Measurements from ENCODE around the gene PTGES3.
A peak's percentile ranks its signal among the peaks of the same experiment; 100 is the strongest.
"Not testable (repeated sequence)": the region's sequence is repeated elsewhere in the genome, so short reads cannot be mapped to it uniquely, and the experiment has no call there.

PTGES3 gene

GRCh38 chr12:56709759-56710376 is 21.8 kb upstream of the PTGES3 start:
- DNase-seq (ENCODE audit: low read depth), result no peak

GRCh38 chr12:56704522-56704921 is 16.4 kb upstream of the PTGES3 start:
- DNase-seq (ENCODE audit: low read depth), result not testable (repeated sequence)

DNA sequence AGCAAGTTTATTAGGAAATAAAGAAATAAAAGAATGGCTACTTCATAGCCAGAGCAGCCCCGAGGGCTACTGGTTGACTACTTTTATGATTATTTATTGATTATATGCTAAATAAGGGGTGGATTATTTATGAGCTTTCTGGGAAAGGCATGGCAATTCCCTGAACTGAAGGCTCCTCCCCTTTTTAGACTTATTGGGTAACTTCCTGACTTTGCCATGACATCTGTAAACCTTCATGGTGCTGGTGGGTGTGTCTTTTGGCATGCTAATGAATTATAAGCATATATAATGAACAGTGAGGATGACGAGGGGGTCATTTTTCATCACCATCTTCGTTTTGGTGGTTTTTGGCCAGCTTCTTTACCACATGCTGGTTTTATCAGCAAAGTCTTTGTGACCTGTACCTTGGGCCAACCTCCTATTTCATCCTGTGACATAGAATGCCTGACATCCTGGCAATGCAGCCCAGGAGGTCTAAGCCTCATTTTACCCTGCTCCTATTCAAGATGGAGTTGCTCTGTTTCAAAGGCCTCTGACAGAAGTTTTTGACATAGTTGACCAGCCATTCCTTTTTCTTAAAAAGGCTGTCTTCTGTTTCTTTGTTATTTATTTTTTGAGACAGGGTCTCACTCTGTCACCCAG is 11.1 kb upstream of the PTGES3 start:
- no peak for DNase-seq (ENCODE audit: low read depth)

DNA sequence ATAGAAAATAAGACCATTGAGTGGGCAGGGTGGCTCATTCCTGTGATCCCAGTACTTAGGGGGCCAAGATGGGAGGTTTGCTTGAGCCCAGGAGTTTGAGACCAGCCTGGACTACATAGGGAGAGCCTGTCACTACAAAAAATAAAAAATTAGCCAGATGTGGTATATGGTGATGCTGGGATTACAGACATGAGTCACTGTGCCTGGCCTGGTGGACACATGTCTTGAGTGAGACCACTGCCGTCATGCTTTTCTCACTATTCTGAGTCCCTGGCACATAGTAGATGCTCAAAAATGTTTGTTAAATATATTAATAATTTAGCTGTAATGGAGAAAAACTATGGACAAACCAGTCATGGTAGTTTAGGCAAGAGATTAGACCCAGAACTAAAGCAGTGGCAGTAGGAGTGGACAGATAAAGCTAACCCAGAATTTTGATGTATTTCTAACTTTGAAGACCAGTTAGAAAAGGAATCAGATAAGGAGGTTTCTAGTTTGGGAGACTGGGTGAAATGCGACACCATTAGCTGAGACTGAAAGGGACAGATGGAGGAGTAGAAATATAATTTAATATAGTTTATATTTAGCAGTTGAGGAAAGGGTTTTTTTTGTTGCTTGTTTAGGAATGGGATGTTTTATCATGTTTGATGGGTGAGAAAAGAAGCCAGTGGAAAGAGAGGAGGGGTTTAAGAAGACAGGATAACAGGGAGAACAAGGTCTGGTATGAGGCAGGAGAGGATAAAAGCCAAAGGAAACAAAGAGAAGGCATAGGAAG is 7.4 kb upstream of the PTGES3 start:
- peak; percentile 48 for DNase-seq (ENCODE audit: low read depth)

DNA sequence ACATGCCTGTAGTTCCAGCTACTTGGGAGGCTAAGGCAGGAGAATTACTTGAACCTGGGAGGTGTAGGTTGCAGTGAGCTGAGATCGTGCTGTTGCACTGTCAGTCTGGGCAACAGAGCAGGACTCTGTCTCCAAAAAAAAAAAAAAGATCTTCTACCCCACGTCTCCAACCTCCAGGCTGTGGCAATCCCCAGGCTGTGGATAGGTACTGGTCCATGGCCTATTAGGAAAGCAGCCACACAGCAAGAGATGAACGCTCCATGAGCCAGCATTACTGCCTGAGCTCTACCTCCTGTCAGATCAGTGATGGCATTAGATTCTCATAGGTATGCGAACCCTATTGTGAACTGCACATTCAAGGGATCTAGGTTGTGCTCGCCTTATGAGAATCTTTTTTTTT is 6.1 kb upstream of the PTGES3 start:
- DNase-seq (ENCODE audit: low read depth), result no peak

DNA sequence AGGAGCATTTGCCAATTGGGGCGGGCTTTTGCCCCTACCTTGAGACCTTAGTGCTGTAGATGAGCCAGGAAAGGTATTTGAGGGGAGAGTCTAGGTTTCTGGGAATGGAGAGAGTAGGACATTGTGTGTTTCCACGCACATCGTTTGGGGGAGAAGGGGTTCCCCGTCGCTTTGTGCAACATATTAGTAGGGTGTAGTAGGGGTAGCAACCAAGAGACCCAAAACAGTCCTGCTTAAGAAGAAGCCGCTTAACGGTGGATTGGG is 694 bp upstream of the PTGES3 start:
- no peak for DNase-seq (ENCODE audit: low read depth)

DNA sequence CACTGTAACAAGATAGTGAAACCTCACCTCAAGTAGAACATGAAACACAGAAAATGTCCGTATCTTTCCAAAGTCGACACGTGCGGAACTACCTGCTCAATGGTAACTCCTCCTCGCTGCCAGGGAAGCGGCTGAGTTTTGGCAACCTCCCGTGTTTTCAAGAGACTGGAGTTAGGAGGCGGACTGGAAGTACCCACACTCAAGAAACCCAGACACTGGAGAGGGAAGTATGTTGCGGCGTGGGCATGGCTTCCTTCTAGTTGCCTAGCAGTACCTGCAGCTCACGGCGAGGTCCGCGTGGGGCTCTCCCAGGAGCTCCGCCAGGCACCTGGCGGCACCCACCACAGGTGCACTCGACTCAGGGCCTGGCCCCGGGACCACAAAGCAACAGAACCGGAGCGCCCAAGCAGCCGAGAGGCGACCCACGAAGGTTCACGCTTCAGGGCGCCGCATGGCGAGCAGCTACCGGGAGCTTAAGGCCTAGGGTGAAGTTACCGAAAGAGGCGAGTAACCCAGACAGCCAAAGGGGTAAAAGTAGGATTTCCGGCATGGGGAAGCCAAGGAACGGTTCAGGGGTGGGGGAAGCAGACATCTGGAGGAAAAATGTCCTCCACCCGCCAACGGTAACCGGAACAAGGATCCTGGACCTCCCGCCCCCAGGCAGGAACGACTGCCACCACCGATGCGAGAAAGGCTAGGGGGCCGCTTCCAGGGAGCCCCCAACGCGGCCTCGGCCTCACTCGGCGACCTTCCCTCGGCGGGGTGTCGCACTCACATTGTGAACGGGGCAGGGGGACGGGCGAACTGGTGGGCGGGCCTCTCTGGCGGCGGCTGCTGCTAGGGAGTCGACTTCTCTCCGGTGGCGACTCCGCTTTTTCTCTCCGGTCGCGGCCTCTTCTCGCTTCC is 608 bp downstream of the PTGES3 start:
- peak; percentile 51 for DNase-seq (ENCODE audit: low read depth)

DNA sequence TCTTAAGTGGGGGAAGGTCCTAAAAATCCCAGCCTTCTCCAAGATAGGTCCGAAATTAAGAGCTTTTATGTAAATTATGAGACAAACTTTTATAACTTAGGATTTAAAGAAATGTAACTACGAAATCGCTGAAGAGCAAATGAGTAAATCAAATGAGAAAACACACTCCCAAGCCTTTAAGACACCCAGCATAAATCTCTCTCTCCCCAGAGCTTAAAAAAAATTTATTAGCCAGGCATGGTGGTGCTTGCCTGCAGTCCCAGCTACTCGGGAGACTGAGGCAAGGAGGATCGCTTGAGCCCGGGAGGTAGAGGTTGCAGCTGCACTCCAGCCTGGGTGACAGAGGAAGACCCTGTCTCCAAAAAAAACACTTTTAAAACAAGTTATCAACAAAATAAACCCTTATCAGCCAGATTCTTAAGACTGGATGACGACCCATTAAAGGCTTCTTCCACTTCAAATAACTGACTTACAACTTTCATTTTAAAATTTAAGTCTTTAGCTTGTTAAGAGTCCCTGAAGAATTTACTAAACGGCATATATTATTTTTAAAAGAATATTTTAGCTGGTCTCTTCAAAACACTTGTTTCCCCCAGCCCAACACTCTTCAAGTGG is 3.2 kb downstream of the PTGES3 start:
- no peak for DNase-seq (ENCODE audit: low read depth)

- no peak for DNase-seq (ENCODE audit: low read depth)
Measured at GRCh38 chr12:56682323-56682722, 5.8 kb downstream of the PTGES3 start.

DNA sequence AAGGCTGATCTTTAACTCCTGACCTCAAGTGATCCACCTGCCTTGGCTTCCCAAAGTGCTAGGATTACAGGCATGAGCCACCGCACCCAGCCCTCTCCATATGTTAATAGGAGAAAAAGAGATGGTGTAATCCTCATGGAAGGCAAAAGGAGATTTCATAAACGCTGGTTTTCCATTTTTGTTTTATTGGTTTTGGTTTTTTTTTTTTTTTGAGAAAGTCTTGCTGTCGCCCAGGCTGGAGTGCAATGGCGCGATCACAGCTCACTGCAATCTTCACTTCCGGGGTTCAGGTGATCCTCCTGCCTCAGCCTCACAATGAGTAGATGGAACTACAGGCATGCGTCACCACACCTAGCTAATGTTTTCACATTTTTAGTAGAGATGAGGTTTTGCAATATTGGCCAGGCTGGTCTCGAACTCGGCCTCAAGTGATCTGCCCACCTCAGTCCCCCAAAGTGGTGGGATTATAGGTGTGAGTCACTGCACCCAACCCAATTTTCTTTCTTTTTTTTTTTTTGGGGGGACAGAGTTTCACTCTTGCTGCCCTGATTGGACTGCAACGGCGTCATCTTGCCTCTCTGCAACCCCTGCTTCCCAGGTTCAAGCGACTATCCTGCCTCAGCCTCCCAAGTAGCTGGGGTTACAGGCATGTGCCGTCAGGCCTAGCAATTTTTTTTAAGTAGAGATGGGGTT is 8.1 kb downstream of the PTGES3 start:
- DNase-seq (ENCODE audit: low read depth), result no peak

DNA sequence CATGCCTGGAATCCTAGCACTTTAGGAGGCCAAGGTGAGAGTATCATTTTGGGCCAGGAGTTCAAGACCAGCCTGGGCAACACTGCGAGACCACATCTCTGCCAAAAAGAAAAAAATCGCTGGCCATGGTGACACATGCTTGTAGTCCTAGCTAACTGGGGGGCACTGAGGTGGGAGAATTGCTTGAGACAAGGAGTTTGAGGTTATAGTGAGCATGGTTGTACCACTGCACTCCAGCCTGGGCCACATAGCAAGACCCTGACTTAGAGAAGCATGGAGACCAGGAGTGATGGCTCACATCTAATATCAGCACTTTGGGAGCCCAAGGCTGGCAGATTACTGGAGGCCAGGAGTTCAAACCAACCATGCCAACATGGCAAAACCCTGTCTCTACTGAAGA is 9.2 kb downstream of the PTGES3 start:
- no peak for DNase-seq (ENCODE audit: low read depth)

- DNase-seq (ENCODE audit: low read depth), result no peak
Measured at GRCh38 chr12:56677680-56678079, 10.4 kb downstream of the PTGES3 start.

DNA sequence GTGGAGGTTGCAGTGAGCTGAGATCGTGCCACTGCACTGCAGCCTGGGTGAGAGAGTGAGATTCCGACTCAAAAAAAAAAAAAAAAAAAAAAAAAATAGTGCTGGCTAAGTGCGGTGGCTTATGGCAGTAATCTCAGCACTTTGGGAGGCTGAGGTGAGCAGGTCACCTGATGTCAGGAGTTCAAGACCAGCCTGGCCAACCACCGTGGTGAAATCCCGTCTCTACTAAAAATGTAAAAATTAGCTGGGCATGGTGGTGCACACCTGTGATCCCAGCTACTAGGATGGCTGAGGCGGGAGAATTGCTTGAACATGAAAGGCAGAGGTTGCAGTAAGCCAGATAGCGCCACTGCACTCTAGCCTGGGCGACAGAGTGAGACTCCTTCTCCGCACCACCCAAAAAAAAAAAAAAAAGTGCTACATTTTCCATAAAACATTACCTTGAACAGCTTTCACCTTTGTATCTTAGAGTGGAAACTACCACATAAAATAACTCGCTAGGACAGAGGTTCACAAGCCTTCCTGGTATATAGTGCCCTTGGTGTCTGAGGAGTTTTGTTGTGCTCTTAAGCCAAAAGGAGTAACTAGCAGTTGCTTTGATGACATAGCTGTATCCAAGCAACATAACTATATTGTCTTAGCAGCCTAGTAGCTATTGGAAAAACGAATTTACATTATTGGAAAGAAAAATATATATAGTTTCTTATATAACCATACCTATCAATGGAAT is 11.1 kb downstream of the PTGES3 start:
- DNase-seq (ENCODE audit: low read depth), result no peak

DNA sequence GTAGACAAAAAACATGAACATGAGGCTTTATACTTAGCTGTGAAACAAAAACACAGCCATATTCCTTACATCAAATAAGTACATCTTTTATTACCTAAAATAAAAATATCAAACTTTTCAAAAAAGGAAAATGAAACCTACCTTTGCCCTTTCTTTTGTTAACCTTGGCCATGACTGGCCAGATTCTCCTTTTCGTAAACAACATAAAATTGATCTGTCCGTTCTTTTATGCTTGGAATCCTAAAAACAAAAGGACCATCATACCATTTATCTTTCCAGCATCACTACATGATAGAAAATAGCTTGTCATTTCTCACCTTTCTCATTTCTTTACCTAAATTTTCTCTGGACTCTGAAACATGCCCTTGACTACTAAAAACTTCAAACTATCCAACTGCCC is 16.5 kb downstream of the PTGES3 start:
- DNase-seq (ENCODE audit: low read depth), result no peak

DNA sequence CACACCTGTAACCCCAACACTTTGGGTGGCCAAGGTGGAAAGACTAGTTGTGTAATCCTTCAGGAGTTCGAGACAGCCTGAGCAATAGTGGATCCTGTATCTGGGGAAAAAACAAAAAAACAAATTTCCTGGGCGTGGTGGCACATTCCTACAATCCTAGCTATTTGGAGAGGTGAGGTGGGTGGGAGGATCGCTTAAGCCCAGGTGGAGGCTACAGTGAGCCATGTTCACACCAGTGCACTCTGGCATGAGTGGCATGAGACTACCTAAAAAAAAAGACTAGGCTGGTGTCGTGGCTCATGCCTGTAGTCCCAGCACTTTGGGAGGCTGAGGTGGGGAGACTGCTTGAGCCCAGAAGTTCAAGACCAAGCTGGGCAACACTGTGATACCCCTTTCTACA is 17.2 kb downstream of the PTGES3 start:
- no peak for DNase-seq (ENCODE audit: low read depth)

DNA sequence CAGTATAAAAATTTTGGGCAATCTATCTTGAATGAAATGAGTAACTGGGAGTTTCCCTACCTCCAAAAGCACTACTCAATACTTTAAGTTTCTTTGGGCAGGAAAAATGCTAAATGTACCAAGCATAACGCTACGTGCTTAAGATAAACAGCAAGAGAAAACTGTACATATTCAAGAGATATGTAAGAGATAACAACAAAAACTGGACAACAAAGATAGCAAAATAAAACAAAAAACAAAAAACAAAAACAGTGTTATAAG is 20.0 kb downstream of the PTGES3 start:
- no peak for DNase-seq (ENCODE audit: low read depth)

- DNase-seq (ENCODE audit: low read depth), result no peak
Measured at GRCh38 chr12:56661979-56662638, 26.0 kb downstream of the PTGES3 start.

- DNase-seq (ENCODE audit: low read depth), result no peak
Measured at GRCh38 chr12:56661560-56661959, 26.5 kb downstream of the PTGES3 start.

DNA sequence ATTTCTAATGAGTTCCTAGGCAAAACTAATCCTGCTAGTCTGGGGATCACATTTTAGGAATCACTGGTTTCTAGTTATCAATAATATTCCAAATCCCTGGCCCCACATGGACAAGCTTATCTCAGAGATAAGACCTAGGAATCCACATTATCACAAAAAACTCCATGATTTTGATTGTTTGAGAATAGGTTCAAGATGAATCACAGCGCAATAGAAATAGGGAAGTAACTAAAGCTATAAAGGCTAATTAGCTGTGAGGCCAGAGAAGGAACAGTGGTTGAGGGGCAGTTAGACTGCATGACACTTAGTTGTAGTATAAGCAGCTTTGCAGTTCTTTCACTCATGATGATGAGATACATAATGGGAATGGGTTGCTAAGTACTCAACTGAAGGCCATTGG is 29.2 kb downstream of the PTGES3 start:
- no peak for DNase-seq (ENCODE audit: low read depth)
